H9 (cell line): Measurements from ENCODE around the gene PDZD2. TPM values are rescaled to one million over a fixed set of nuclear protein-coding genes. Genes with fewer than 3 reads are reported as not detected.

ENCODE experiments used
- DNase-seq: peaks from one replicate; pipeline ENCODE4 v3.0.0-alpha.2; 2017
- H2AFZ ChIP-seq: one replicate; pipeline ENCODE4 v1.6.1; 2013; ENCODE audit warnings: mild to moderate bottlenecking, low read length, control low read depth, moderate library complexity
- H2AK5ac ChIP-seq: 2 replicates; pipeline ENCODE4 v1.6.1; 2013; ENCODE audit warnings: low read length, control low read depth, mixed read lengths; ENCODE audit not compliant: insufficient read length
- H2BK120ac ChIP-seq: one replicate; pipeline ENCODE4 v1.6.1; 2013; ENCODE audit warnings: low read depth, mild to moderate bottlenecking, low read length, control low read depth, inconsistent platforms; ENCODE audit not compliant: poor library complexity, severe bottlenecking
- H2BK12ac ChIP-seq: 2 replicates; pipeline ENCODE4 v1.6.1; 2013; ENCODE audit warnings: low read length, control low read depth, mixed read lengths, low read depth; ENCODE audit not compliant: insufficient read length
- H2BK15ac ChIP-seq: 2 replicates; pipeline ENCODE4 v1.6.1; 2013; ENCODE audit warnings: low read depth, low read length, control low read depth
- H2BK20ac ChIP-seq: one replicate; pipeline ENCODE4 v1.6.1; 2013; ENCODE audit warnings: low read depth, mild to moderate bottlenecking, low read length, control low read depth, inconsistent platforms; ENCODE audit not compliant: poor library complexity, severe bottlenecking
- H2BK5ac ChIP-seq: 2 replicates; pipeline ENCODE4 v1.6.1; 2013; ENCODE audit warnings: low read length, control low read depth, mixed read lengths; ENCODE audit not compliant: insufficient read length
- H3K14ac ChIP-seq: 2 replicates; pipeline ENCODE4 v1.6.1; 2013; ENCODE audit warnings: low read length, control low read depth; ENCODE audit not compliant: insufficient read depth
- H3K18ac ChIP-seq: 2 replicates; pipeline ENCODE4 v1.6.1; 2013; ENCODE audit warnings: low read depth, mild to moderate bottlenecking, mixed read lengths, low read length, control low read depth; ENCODE audit not compliant: insufficient read length
- H3K23ac ChIP-seq: 2 replicates; pipeline ENCODE4 v1.6.1; 2013; ENCODE audit warnings: low read length, control low read depth, mixed read lengths, low read depth; ENCODE audit not compliant: insufficient read length
- H3K23me2 ChIP-seq: 2 replicates; pipeline ENCODE4 v1.6.1; 2013; ENCODE audit warnings: low read depth, mild to moderate bottlenecking, mixed read lengths, low read length, control low read depth; ENCODE audit not compliant: insufficient read length, poor library complexity, severe bottlenecking
- H3K27ac ChIP-seq: 2 replicates; pipeline ENCODE4 v1.5.1; 2013; ENCODE audit warnings: low read length, control low read depth, mixed read lengths, low read depth; ENCODE audit not compliant: insufficient read length
- H3K27me3 ChIP-seq: 2 replicates; pipeline ENCODE4 v1.6.1; 2013; ENCODE audit warnings: low read length, control low read depth, inconsistent platforms; ENCODE audit not compliant: insufficient read depth
- H3K4ac ChIP-seq: 2 replicates; pipeline ENCODE4 v1.6.1; 2013; ENCODE audit warnings: low read depth, mild to moderate bottlenecking, control low read depth, inconsistent platforms, low read length, moderate library complexity
- H3K4me1 ChIP-seq: 2 replicates; pipeline ENCODE4 v1.6.1; 2013; ENCODE audit warnings: low read length, control low read depth, inconsistent platforms; ENCODE audit not compliant: insufficient read depth
- H3K4me2 ChIP-seq: 2 replicates; pipeline ENCODE4 v1.6.1; 2013; ENCODE audit warnings: low read length, control low read depth, mixed read lengths; ENCODE audit not compliant: insufficient read length, insufficient read depth
- H3K56ac ChIP-seq: 2 replicates; pipeline ENCODE4 v1.6.1; 2013; ENCODE audit warnings: low read depth, mild to moderate bottlenecking, mixed read lengths, low read length, control low read depth; ENCODE audit not compliant: insufficient read length
- H3K79me1 ChIP-seq: 2 replicates; pipeline ENCODE4 v1.6.1; 2013; ENCODE audit warnings: low read depth, mild to moderate bottlenecking, moderate library complexity, low read length, control low read depth, inconsistent platforms; ENCODE audit not compliant: insufficient read depth, poor library complexity, severe bottlenecking
- H3K79me2 ChIP-seq: 2 replicates; pipeline ENCODE4 v1.6.1; 2013; ENCODE audit warnings: low read length, control low read depth, inconsistent platforms; ENCODE audit not compliant: insufficient read depth
- H3K9ac ChIP-seq: 2 replicates; pipeline ENCODE4 v1.6.1; 2013; ENCODE audit warnings: low read length, control low read depth, mixed read lengths; ENCODE audit not compliant: insufficient read length; ENCODE audit errors: extremely low read depth
- H3K9me3 ChIP-seq: one replicate; pipeline ENCODE4 v1.6.1; 2013; ENCODE audit warnings: low read depth, low read length, inconsistent platforms; ENCODE audit not compliant: control insufficient read depth
- H3T11ph ChIP-seq: one replicate; pipeline ENCODE4 v1.6.1; 2013; ENCODE audit warnings: mild to moderate bottlenecking, low read length, control low read depth, inconsistent platforms
- H4K20me1 ChIP-seq: one replicate; pipeline ENCODE4 v1.6.1; 2013; ENCODE audit not compliant: control insufficient read depth, insufficient read length, insufficient read depth
- H4K5ac ChIP-seq: 2 replicates; pipeline ENCODE4 v1.6.1; 2013; ENCODE audit warnings: low read depth, mild to moderate bottlenecking, mixed read lengths, low read length, control low read depth; ENCODE audit not compliant: insufficient read length
- H4K8ac ChIP-seq: replicated peaks from 2 replicates; pipeline ENCODE4 v1.6.1; 2013; ENCODE audit warnings: low read length, control low read depth, mixed read lengths, low read depth; ENCODE audit not compliant: insufficient read length
- H4K91ac ChIP-seq: 2 replicates; pipeline ENCODE4 v1.6.1; 2013; ENCODE audit warnings: low read depth, mild to moderate bottlenecking, moderate library complexity, mixed read lengths, low read length, control low read depth; ENCODE audit not compliant: insufficient read length
- H3K27ac Mint-ChIP-seq, 3 experiments: 2 replicates in 2 of 3; 3 replicates in 1 of 3; pipeline ENCODE4 v1.8.0; 2020 to 2021; ENCODE audit warnings: mixed read lengths in 3 of 3, mild to moderate bottlenecking in 1 of 3, moderate library complexity in 1 of 3
- H3K27me3 Mint-ChIP-seq: 2 replicates; pipeline ENCODE4 v1.8.0; 2021; ENCODE audit warnings: low read depth, mild to moderate bottlenecking, moderate library complexity, mixed read lengths
- H3K36me3 Mint-ChIP-seq, 3 experiments: 2 replicates in 2 of 3; 3 replicates in 1 of 3; pipeline ENCODE4 v1.8.0; 2020 to 2021; ENCODE audit warnings: low read depth in 3 of 3, mixed read lengths in 3 of 3; ENCODE audit not compliant: insufficient read depth in 1 of 3
- H3K4me1 Mint-ChIP-seq, 2 experiments: 2 replicates each; pipeline ENCODE4 v1.8.0; 2020; ENCODE audit warnings: mixed read lengths in 2 of 2
- H3K4me3 Mint-ChIP-seq, 2 experiments: 2 replicates in 1 of 2; 3 replicates in 1 of 2; pipeline ENCODE4 v1.8.0; 2020 to 2021; ENCODE audit warnings: mild to moderate bottlenecking in 2 of 2, mixed read lengths in 2 of 2, moderate library complexity in 1 of 2
- H3K9me3 Mint-ChIP-seq, 2 experiments: 2 replicates in 1 of 2; 3 replicates in 1 of 2; pipeline ENCODE4 v1.8.0; 2020; ENCODE audit warnings: mild to moderate bottlenecking in 2 of 2, mixed read lengths in 2 of 2, moderate library complexity in 1 of 2
- WGBS: extraction: QIAGEN DNeasy Blood & Tissue Kit; methylation state at CpG from one replicate; pipeline ENCODE4 v1.1.7; 2013; ENCODE audit warnings: missing lambda C conversion rate, low lambda C conversion rate, mixed read lengths; ENCODE audit not compliant: insufficient read length; ENCODE audit errors: extremely low coverage; 5-methylcytosine and 5-hydroxymethylcytosine counted together
- total RNA-seq: library from RNA; stranded (reverse); gene quantifications from 2 replicates; pipeline ENCODE4 v1.2.1, GENCODE V29; 2021
- TF ChIP-seq, protein P1 (sequence below): fragments of 200-600 bp; sonication (generic); conservative IDR thresholded peaks from 3 replicates; pipeline ENCODE4 v1.8.0; 2021; ENCODE audit warnings: antibody characterized with exemption, mild to moderate bottlenecking

PDZD2 gene
- total RNA-seq, 1 experiment from 2014 or later = 9.9 TPM

DNA sequence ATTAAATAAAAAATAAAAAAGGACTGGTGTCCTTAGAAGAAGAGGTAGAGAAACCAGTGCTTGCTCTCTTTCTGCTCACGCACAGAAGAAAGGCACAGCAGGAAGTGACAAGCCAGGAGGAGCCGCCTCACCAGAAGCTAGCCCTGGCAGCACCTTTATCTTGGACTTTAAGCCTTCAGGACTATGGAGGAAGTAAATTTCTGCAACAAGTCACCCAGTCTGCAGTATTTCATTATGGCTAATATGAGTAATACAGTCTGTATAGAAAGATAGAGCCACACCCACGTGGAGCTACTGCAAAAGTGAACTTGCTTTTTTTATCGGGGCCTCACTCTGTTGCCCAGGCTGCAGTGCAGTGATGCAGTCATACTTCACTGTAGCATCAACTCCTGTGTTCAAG is 68.4 kb downstream of the PDZD2 start:
- H3K4me1 ChIP-seq = no peaks in the 10 kb centered on the region; the same call in 1 of the 2 replicates
- no peak overlapping the region for H3K4me2 ChIP-seq
- H3K14ac ChIP-seq = no peak overlapping the region
- H3K4ac ChIP-seq = no peak overlapping the region
- H2BK20ac ChIP-seq = no peak overlapping the region
- H3K36me3 Mint-ChIP-seq = no peaks in the 10 kb centered on the region
- H2AFZ ChIP-seq = no peak overlapping the region
- no peak overlapping the region for H3K27ac ChIP-seq
- no peaks in the 10 kb centered on the region for H3K9me3 Mint-ChIP-seq
- H2AK5ac ChIP-seq = no peak overlapping the region
- no peak overlapping the region for H4K8ac ChIP-seq
- H3K79me2 ChIP-seq = no peaks in the 10 kb centered on the region
- TF ChIP-seq, protein P1, sequence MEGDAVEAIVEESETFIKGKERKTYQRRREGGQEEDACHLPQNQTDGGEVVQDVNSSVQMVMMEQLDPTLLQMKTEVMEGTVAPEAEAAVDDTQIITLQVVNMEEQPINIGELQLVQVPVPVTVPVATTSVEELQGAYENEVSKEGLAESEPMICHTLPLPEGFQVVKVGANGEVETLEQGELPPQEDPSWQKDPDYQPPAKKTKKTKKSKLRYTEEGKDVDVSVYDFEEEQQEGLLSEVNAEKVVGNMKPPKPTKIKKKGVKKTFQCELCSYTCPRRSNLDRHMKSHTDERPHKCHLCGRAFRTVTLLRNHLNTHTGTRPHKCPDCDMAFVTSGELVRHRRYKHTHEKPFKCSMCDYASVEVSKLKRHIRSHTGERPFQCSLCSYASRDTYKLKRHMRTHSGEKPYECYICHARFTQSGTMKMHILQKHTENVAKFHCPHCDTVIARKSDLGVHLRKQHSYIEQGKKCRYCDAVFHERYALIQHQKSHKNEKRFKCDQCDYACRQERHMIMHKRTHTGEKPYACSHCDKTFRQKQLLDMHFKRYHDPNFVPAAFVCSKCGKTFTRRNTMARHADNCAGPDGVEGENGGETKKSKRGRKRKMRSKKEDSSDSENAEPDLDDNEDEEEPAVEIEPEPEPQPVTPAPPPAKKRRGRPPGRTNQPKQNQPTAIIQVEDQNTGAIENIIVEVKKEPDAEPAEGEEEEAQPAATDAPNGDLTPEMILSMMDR = no peak
- H3K9ac ChIP-seq = no peak overlapping the region
- peaks cover 2 to 13% of the 10 kb centered on the region in 2 experiments; a peak in 3 of 4 replicates for H3K4me1 Mint-ChIP-seq
- H3K27ac Mint-ChIP-seq = no peak overlapping the region
- H3K23me2 ChIP-seq = no peaks in the 10 kb centered on the region
- H4K91ac ChIP-seq = no peak overlapping the region
- H3K27me3 ChIP-seq = no peaks in the 10 kb centered on the region
- no CpG with 5 or more reads among the region's 4 CpGs for WGBS
- H2BK15ac ChIP-seq = no peak overlapping the region
- H3K27me3 Mint-ChIP-seq = no peaks in the 10 kb centered on the region; the same call in 1 of the 2 replicates
- H4K5ac ChIP-seq = no peak overlapping the region
- H2BK120ac ChIP-seq = no peak overlapping the region
- no peak overlapping the region for H2BK5ac ChIP-seq
- H3K23ac ChIP-seq = no peak overlapping the region
- no peak overlapping the region for H3K4me3 Mint-ChIP-seq
- no peak for DNase-seq
- H3K79me1 ChIP-seq = no peaks in the 10 kb centered on the region
- H3K9me3 ChIP-seq = no peaks in the 10 kb centered on the region
- no peak overlapping the region for H3K56ac ChIP-seq
- no peak overlapping the region for H3T11ph ChIP-seq
- no peak overlapping the region for H2BK12ac ChIP-seq
- no peaks in the 10 kb centered on the region for H4K20me1 ChIP-seq
- no peak overlapping the region for H3K18ac ChIP-seq
